Activated CD4-positive, alpha-beta T cell treated with anti-CD3 and anti-CD28 coated beads for 36 hours (primary cell): Measurements from ENCODE around the gene MYRIP. TPM values are rescaled to one million over a fixed set of nuclear protein-coding genes. Genes with fewer than 3 reads are reported as not detected.
"Not testable (repeated sequence)": the region's sequence is repeated elsewhere in the genome, so short reads cannot be mapped to it uniquely, and the experiment has no call there.

ENCODE experiments used
- ATAC-seq: fragments of 200-7000 bp; cut with Tn5 transposase; one replicate; pipeline ENCODE4 v1.10.0; 2021; ENCODE audit warnings: mild to moderate bottlenecking, moderate library complexity
- CTCF ChIA-PET: fragments of 350-600 bp; sonication (Branson Sonifier 250); formaldehyde crosslinking; loops from one replicate; lab custom pipeline; 2021; ENCODE audit warnings: antibody characterized with exemption; lab: Charles Lee
- POLR2A ChIA-PET: fragments of 350-600 bp; sonication (Branson Sonifier 250); formaldehyde crosslinking; loops from one replicate; lab custom pipeline; 2021; ENCODE audit warnings: antibody characterized with exemption, inconsistent platforms; lab: Charles Lee
- DNase-seq: peaks from one replicate; pipeline ENCODE4 v3.0.0-alpha.2; 2020
- H3K27ac Mint-ChIP-seq: one replicate; pipeline ENCODE4 v1.8.0; 2021; ENCODE audit warnings: mixed read lengths
- H3K27me3 Mint-ChIP-seq: one replicate; pipeline ENCODE4 v1.8.0; 2021; ENCODE audit warnings: mixed read lengths
- H3K36me3 Mint-ChIP-seq: one replicate; pipeline ENCODE4 v1.8.0; 2021; ENCODE audit warnings: low read depth, mixed read lengths
- H3K4me1 Mint-ChIP-seq: one replicate; pipeline ENCODE4 v1.8.0; 2021; ENCODE audit warnings: mixed read lengths
- H3K4me3 Mint-ChIP-seq: one replicate; pipeline ENCODE4 v1.8.0; 2021; ENCODE audit warnings: mild to moderate bottlenecking, moderate library complexity, mixed read lengths
- H3K9me3 Mint-ChIP-seq: one replicate; pipeline ENCODE4 v1.8.0; 2021; ENCODE audit warnings: low read depth, mixed read lengths
- intact Hi-C, 2 experiments: fragments of 100-400 bp; cut with DNase I in 1 of 2; cut with micrococcal nuclease in 1 of 2; formaldehyde crosslinking; loops; one replicate each; pipeline versions ENCODE4 v1.14.2 to v1.15.1; 2022 to 2024; cut with DNase I, micrococcal nuclease
- total RNA-seq, 2 experiments: library from RNA; stranded (reverse); gene quantifications; one replicate each; pipeline ENCODE4 v1.2.3, GENCODE V29; 2021

Gene MYRIP
- total RNA-seq, 2 experiments from 2014 or later = not detected

GRCh38 chr3:39809995-39810595, 686 bp downstream of the MYRIP start:
- ATAC-seq (no peak), DNase-seq (peak; percentile 12)
- peaks cover 62% of the 10 kb centered on the region for H3K27me3 Mint-ChIP-seq
- H3K27ac Mint-ChIP-seq = no peak overlapping the region
- no peaks in the 10 kb centered on the region for H3K36me3 Mint-ChIP-seq
- intact Hi-C loops = no loop called here
- no peaks in the 10 kb centered on the region for H3K9me3 Mint-ChIP-seq
- peak overlapping the region; percentile 34 for H3K4me3 Mint-ChIP-seq
- ChIA-PET CTCF (interaction anchor here (0.6 kb wide), 1 partner anchor 1722 kb away, joined by 3 read pairs; no protein-coding TSS in a partner anchor), POLR2A (no interaction called here)
- H3K4me1 Mint-ChIP-seq = peaks cover 16% of the 10 kb centered on the region

GRCh38 chr3:39810647-39811161, 1.3 kb downstream of the MYRIP start:
- ATAC-seq = no peak
- ChIA-PET CTCF (no interaction called here), POLR2A (no interaction called here)
- H3K27me3 Mint-ChIP-seq = peaks cover 61% of the 10 kb centered on the region
- no peak overlapping the region for H3K27ac Mint-ChIP-seq
- H3K36me3 Mint-ChIP-seq = no peaks in the 10 kb centered on the region
- H3K4me1 Mint-ChIP-seq = peaks cover 16% of the 10 kb centered on the region
- no peak overlapping the region for H3K4me3 Mint-ChIP-seq
- intact Hi-C loops = no loop called here
- no peaks in the 10 kb centered on the region for H3K9me3 Mint-ChIP-seq
- DNase-seq = no peak

- H3K4me1 Mint-ChIP-seq = peaks cover 16% of the 10 kb centered on the region
- H3K36me3 Mint-ChIP-seq = no peaks in the 10 kb centered on the region
- DNase-seq (no peak), ATAC-seq (no peak)
- intact Hi-C loops = no loop called here
- H3K4me3 Mint-ChIP-seq = no peak overlapping the region
- CTCF ChIA-PET = no interaction called here
- POLR2A ChIA-PET = no interaction called here
- H3K27me3 Mint-ChIP-seq = peaks cover 58% of the 10 kb centered on the region
- no peak overlapping the region for H3K27ac Mint-ChIP-seq
- no peaks in the 10 kb centered on the region for H3K9me3 Mint-ChIP-seq
Observed at GRCh38 chr3:39811561-39811960, 2.2 kb downstream of the MYRIP start.

GRCh38 chr3:39812537-39812936, 3.1 kb downstream of the MYRIP start:
- no peak for ATAC-seq
- H3K27me3 Mint-ChIP-seq = peaks cover 50% of the 10 kb centered on the region

GRCh38 chr3:39814007-39814406, 4.6 kb downstream of the MYRIP start:
- intact Hi-C loops = no loop called here
- Mint-ChIP-seq H3K36me3 (no peaks in the 10 kb centered on the region), H3K9me3 (no peaks in the 10 kb centered on the region), H3K27ac (no peak overlapping the region), H3K4me1 (peaks cover 12% of the 10 kb centered on the region), H3K27me3 (peaks cover 37% of the 10 kb centered on the region), H3K4me3 (no peak overlapping the region)
- ChIA-PET CTCF (no interaction called here), POLR2A (no interaction called here)
- ATAC-seq = no peak
- no peak for DNase-seq

More at GRCh38 chr3:39812537-39812936, 3.1 kb downstream of the MYRIP start:
- ChIA-PET POLR2A (no interaction called here), CTCF (interaction anchor here (0.6 kb wide), 1 partner anchor 1620 kb away, joined by 3 read pairs; no protein-coding TSS in a partner anchor)
- H3K27ac Mint-ChIP-seq = no peak overlapping the region
- H3K4me1 Mint-ChIP-seq = peaks cover 16% of the 10 kb centered on the region
- intact Hi-C loops = no loop called here
- H3K4me3 Mint-ChIP-seq = no peak overlapping the region
- no peaks in the 10 kb centered on the region for H3K9me3 Mint-ChIP-seq
- no peaks in the 10 kb centered on the region for H3K36me3 Mint-ChIP-seq
- DNase-seq = no peak

GRCh38 chr3:39819899-39820298, 10.5 kb downstream of the MYRIP start:
- intact Hi-C loops = no loop called here
- ATAC-seq (no peak), DNase-seq (no peak)
- H3K27me3 Mint-ChIP-seq = peaks cover 7% of the 10 kb centered on the region
- no peaks in the 10 kb centered on the region for H3K36me3 Mint-ChIP-seq
- ChIA-PET CTCF (interaction anchor here (0.6 kb wide), 1 partner anchor 1391 kb away, joined by 4 read pairs; no protein-coding TSS in a partner anchor), POLR2A (interaction anchor here (0.6 kb wide), 1 partner anchor 1794 kb away, joined by 6 read pairs; no protein-coding TSS in a partner anchor)
- H3K27ac Mint-ChIP-seq = no peak overlapping the region
- no peak overlapping the region for H3K4me3 Mint-ChIP-seq
- no peaks in the 10 kb centered on the region for H3K4me1 Mint-ChIP-seq
- H3K9me3 Mint-ChIP-seq = no peaks in the 10 kb centered on the region

- peaks cover 23% of the 10 kb centered on the region for H3K27me3 Mint-ChIP-seq
- H3K9me3 Mint-ChIP-seq, H3K36me3 Mint-ChIP-seq, H3K4me3 Mint-ChIP-seq, H3K4me1 Mint-ChIP-seq, POLR2A ChIA-PET, ATAC-seq, CTCF ChIA-PET, DNase-seq, intact Hi-C loops, H3K27ac Mint-ChIP-seq: not testable (repeated sequence)
Observed at GRCh38 chr3:39833764-39834163, 24.4 kb downstream of the MYRIP start.

GRCh38 chr3:39839484-39839883, 30.1 kb downstream of the MYRIP start:
- Mint-ChIP-seq H3K4me1 (no peaks in the 10 kb centered on the region), H3K27me3 (peaks cover 8% of the 10 kb centered on the region), H3K4me3 (no peak overlapping the region), H3K9me3 (no peaks in the 10 kb centered on the region), H3K27ac (no peak overlapping the region), H3K36me3 (peaks cover 2% of the 10 kb centered on the region)
- intact Hi-C loops = no loop called here
- CTCF ChIA-PET = no interaction called here
- POLR2A ChIA-PET = no interaction called here
- DNase-seq (no peak), ATAC-seq (no peak)

- intact Hi-C loops = no loop called here
Observed at GRCh38 chr3:39843440-39843839, 34.0 kb downstream of the MYRIP start.

GRCh38 chr3:39848365-39848764, 39.0 kb downstream of the MYRIP start:
- ATAC-seq = no peak
- H3K27me3 Mint-ChIP-seq = no peaks in the 10 kb centered on the region
- H3K4me3 Mint-ChIP-seq = no peak overlapping the region
- no peak overlapping the region for H3K27ac Mint-ChIP-seq
- ChIA-PET CTCF (no interaction called here), POLR2A (no interaction called here)
- intact Hi-C loops = no loop called here
- H3K36me3 Mint-ChIP-seq = no peaks in the 10 kb centered on the region
- H3K9me3 Mint-ChIP-seq = no peaks in the 10 kb centered on the region
- no peaks in the 10 kb centered on the region for H3K4me1 Mint-ChIP-seq
- no peak for DNase-seq

More at GRCh38 chr3:39843440-39843839, 34.0 kb downstream of the MYRIP start:
- CTCF ChIA-PET = no interaction called here
- DNase-seq = no peak
- Mint-ChIP-seq H3K27ac (no peak overlapping the region), H3K9me3 (no peaks in the 10 kb centered on the region), H3K4me1 (no peaks in the 10 kb centered on the region), H3K36me3 (no peaks in the 10 kb centered on the region), H3K4me3 (no peak overlapping the region), H3K27me3 (peaks cover 8% of the 10 kb centered on the region)
- POLR2A ChIA-PET = no interaction called here
- ATAC-seq = no peak

GRCh38 chr3:39849992-39850715, 40.7 kb downstream of the MYRIP start:
- intact Hi-C loops = no loop called here
- H3K4me3 Mint-ChIP-seq = no peak overlapping the region
- no peaks in the 10 kb centered on the region for H3K4me1 Mint-ChIP-seq
- no peak overlapping the region for H3K27ac Mint-ChIP-seq
- no peaks in the 10 kb centered on the region for H3K36me3 Mint-ChIP-seq
- ChIA-PET CTCF (no interaction called here), POLR2A (no interaction called here)
- H3K9me3 Mint-ChIP-seq = no peaks in the 10 kb centered on the region
- no peak for ATAC-seq
- DNase-seq = no peak
- H3K27me3 Mint-ChIP-seq = peaks cover 5% of the 10 kb centered on the region

GRCh38 chr3:39850716-39851032, 41.3 kb downstream of the MYRIP start:
- Mint-ChIP-seq H3K4me3 (no peak overlapping the region), H3K27me3 (peaks cover 5% of the 10 kb centered on the region), H3K4me1 (no peaks in the 10 kb centered on the region), H3K36me3 (no peaks in the 10 kb centered on the region), H3K27ac (no peak overlapping the region), H3K9me3 (no peaks in the 10 kb centered on the region)
- no peak for DNase-seq
- ChIA-PET CTCF (no interaction called here), POLR2A (no interaction called here)
- intact Hi-C loops = no loop called here
- no peak for ATAC-seq
